ENCODE data around the gene EVC. TPM values are rescaled to one million over a fixed set of nuclear protein-coding genes. Genes with fewer than 3 reads are reported as not detected.

The EVC gene
- total RNA-seq, 1 donor from 2014 or later = 13.5 TPM

GRCh38 chr4:5683566-5683965, 27.4 kb upstream of the EVC start:
- no peak overlapping the region for H3K4me3 ChIP-seq (ENCODE audit: low read depth, low read length)
- DNase-seq (ENCODE audit: low read depth) = no peak
- TF ChIP-seq, protein P1, sequence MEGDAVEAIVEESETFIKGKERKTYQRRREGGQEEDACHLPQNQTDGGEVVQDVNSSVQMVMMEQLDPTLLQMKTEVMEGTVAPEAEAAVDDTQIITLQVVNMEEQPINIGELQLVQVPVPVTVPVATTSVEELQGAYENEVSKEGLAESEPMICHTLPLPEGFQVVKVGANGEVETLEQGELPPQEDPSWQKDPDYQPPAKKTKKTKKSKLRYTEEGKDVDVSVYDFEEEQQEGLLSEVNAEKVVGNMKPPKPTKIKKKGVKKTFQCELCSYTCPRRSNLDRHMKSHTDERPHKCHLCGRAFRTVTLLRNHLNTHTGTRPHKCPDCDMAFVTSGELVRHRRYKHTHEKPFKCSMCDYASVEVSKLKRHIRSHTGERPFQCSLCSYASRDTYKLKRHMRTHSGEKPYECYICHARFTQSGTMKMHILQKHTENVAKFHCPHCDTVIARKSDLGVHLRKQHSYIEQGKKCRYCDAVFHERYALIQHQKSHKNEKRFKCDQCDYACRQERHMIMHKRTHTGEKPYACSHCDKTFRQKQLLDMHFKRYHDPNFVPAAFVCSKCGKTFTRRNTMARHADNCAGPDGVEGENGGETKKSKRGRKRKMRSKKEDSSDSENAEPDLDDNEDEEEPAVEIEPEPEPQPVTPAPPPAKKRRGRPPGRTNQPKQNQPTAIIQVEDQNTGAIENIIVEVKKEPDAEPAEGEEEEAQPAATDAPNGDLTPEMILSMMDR (conservative IDR thresholded peaks at IDR 0.05; ENCODE audit: low read depth, low read length) = no peak

DNA sequence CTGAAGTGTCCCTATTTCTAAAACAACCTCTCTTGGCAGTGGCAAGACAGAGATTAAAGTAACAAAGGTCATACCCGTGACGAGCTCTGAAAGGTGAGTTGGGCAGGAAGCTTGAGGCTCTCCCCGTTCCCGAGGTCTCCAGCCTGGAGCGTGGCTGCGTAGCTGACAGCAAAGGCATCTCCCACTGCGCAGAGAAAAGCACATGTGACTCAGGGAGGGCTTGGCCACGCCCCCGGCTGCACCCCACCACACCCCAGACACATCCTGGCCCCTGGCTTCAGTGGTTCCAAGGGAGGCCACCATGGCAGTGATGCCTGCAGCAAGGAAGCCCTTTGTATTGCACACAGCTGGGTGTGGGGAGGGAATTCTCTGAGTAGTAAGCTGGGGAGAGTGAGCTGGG, 25.7 kb upstream of the EVC start:
- no peak for DNase-seq (ENCODE audit: low read depth)
- H3K4me3 ChIP-seq (ENCODE audit: low read depth, low read length) = no peak overlapping the region
- TF ChIP-seq, protein P1 (conservative IDR thresholded peaks at IDR 0.05; ENCODE audit: low read depth, low read length) = no peak

GRCh38 chr4:5686338-5686737, 24.7 kb upstream of the EVC start:
- no peak overlapping the region for H3K4me3 ChIP-seq (ENCODE audit: low read depth, low read length)
- TF ChIP-seq, protein P1 (conservative IDR thresholded peaks at IDR 0.05; ENCODE audit: low read depth, low read length) = no peak
- DNase-seq (ENCODE audit: low read depth) = no peak

GRCh38 chr4:5689065-5689464, 21.9 kb upstream of the EVC start:
- TF ChIP-seq, protein P1 (conservative IDR thresholded peaks at IDR 0.05; ENCODE audit: low read depth, low read length) = no peak
- DNase-seq (ENCODE audit: low read depth) = no peak
- no peak overlapping the region for H3K4me3 ChIP-seq (ENCODE audit: low read depth, low read length)

- no peak for DNase-seq (ENCODE audit: low read depth)
- no peak overlapping the region for H3K4me3 ChIP-seq (ENCODE audit: low read depth, low read length)
- TF ChIP-seq, protein P1 (conservative IDR thresholded peaks at IDR 0.05; ENCODE audit: low read depth, low read length) = no peak
Observed at GRCh38 chr4:5691491-5692132, 19.4 kb upstream of the EVC start.

DNA sequence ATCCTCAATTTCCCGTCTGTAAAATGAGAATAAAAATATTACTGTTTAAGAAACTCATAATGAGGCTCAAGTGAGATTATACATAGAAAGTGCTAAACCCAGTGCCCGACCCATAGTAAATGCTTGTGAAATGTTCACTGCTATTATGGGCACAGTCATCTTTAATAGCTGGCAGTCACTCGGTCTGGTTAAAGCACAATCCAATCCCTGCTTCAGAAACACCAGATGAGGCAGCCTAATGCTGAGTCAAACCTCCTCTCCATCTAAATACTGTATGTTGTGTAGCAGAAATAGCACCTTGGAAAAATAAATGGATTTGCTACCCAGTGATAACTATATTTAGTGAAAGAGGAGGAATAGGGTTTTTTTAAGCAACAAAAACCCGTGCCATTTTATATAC, 17.1 kb upstream of the EVC start:
- no peak for DNase-seq (ENCODE audit: low read depth)
- no peak overlapping the region for H3K4me3 ChIP-seq (ENCODE audit: low read depth, low read length)
- TF ChIP-seq, protein P1 (conservative IDR thresholded peaks at IDR 0.05; ENCODE audit: low read depth, low read length) = no peak

DNA sequence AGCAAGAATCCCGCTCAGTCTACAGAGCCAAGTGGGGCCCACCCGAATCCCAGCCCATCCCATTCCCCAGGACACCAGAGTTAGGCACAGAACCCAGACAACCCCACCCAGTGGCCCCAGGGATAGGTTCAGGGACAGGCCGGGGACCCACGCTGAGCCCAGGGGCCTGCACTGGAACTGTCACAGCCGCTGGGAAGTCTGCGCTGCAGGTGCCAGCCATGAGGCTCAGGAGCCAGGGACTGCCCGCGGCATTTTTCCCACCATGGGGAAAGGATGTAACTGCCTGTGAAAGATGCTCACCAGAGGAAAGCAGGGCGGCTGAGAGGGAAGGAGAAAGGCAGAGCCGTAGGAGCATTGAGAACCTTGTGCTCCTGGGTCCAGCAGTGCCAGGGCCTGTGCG, 14.7 kb upstream of the EVC start:
- no peak for DNase-seq (ENCODE audit: low read depth)
- H3K4me3 ChIP-seq (ENCODE audit: low read depth, low read length) = no peak overlapping the region
- TF ChIP-seq, protein P1 (conservative IDR thresholded peaks at IDR 0.05; ENCODE audit: low read depth, low read length) = no peak
